DMS114 treated with DMSO at 0.1 percent for 48 hours (cell line): ENCODE data around the gene TPRG1.

Experiments used
- DNase-seq: peaks from one replicate; lab custom pipeline; 2025; ENCODE audit not compliant: unreplicated experiment; lab: John Stamatoyannopoulos, UW

TPRG1 gene

DNA sequence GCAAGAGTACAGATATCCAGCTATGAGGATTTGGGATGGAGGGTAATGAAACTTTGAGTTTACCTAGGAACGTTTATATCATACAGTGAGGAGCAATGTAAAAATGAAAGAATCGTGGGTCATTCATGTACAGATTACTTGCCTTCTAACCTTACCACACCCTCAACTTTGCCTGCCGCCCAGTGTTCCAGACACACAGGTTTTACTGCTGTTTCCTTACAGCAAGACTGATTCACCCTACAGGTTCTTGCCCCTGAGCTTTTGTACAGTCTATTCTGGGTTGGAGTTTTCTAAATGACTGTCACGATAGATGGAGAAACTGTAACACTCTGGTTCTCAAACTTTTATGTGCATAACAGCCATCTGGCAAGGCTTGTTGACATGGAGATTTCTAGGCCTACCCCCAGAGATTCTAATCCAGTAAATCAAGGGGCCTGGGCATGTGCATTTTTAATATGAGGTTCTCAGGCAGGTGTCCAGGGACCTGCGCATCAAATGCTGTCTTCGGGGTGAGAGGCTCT is 6.6 kb upstream of the TPRG1 start:
- no peak for DNase-seq

DNA sequence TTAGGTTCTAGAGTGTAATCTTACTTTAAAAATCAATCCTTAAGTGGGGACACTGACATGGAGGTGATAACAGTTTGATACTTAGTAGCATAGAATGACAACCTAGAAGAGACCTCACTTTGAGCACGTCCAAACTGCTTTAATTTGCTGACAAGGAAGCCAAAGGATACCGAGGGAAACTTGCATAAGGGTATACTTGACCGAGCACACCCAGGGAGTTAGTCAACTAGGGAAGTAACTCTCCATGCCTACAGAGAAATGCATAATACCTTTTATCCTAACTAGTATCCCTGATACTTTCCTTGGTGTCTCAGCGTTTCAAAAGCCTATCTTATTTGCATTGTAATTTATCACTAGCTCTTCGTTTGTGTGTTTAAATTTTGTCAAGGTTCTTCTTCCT is 5.5 kb upstream of the TPRG1 start:
- DNase-seq, result no peak

DNA sequence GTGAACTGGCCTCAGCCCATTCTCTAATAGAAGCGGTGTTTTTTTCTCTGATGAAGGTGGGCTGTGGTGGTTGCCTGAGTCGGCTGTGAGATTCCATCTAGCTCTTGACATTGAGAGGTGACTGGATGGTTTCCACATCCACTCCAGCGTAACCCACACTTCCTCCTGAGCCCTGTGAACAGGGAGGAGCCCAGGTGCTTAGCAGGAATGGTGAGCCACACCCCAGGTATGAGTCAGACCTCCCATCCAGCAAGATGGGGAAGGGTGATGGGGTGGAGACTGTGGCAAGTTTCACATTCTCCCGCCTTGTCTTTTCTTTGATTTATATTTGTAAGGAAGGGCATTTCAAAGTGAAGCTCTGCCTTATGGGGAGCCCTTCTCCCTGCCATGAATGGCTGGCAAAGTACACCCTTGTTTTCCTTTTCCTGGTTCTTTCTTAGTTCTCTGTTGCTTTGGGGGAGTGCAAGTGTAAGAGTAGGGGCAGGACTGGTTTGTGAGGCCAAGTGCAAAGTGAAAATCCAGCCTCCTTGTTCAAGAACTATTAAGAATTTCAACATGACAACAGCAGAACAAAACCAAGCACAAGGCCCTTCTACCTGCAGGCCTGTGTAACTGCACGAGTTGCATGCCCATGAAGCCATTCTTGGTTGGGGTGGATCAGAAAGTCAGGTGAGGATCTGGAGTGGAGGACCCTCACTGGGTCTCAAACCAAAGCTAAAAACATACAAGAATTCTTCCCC is 4.6 kb upstream of the TPRG1 start:
- DNase-seq, result no peak

DNA sequence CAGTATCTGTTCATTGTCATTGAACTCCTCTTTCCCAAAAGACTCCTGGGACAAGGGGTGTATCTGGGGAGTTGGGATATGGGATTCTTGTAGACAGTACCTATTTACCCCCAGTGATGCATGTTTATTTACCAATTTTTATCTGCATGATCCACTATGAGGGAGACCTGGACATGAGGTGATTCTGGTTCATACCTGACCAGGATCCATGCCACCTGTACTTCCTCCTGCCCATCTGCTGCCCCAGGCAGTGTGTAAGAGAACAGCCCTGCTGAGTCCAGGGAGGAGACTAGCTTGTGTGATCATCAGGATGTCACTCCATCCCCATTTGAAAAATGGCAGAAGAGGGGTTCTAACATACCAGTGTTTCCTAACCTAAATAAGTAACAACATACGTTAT is 3.1 kb upstream of the TPRG1 start:
- no peak for DNase-seq

DNA sequence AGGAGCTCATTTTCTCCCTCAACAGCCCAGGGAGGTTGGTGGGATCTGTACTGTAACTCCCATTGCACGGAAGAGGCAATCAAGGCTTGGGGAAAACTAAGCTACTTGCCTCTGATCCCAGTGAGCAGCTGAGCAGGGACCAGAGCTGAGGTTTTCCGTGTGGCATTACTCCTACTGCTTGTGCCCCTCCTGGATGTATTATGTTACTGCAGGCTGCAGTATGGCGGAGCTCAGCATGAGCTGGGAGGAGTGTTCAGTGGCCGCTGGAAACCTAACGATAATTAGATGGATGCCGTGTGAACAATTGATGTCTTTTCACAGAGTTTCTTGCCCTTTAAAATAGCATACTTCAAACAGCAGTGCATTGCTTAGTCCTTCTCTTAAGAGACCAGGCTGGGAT is 2.0 kb upstream of the TPRG1 start:
- DNase-seq, result no peak

DNA sequence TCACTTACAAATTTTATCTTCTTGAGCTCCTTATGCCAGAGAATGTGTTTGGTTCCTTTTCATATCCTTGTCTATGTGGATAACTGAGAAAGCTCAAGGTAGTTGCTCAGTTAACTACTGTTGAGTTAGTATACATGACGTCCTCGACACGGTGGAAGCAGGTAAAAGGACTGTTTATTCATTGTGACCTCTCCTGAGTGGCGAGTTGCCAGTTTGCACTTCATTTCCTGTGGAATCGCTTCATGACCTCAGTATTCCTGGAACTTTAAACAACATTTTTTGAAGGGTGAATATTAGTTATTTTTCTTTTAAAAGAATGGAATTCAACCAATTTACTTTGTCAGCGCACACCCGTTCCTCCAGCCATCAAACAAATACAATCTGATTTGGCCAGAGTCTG is 1.2 kb upstream of the TPRG1 start:
- no peak for DNase-seq

DNA sequence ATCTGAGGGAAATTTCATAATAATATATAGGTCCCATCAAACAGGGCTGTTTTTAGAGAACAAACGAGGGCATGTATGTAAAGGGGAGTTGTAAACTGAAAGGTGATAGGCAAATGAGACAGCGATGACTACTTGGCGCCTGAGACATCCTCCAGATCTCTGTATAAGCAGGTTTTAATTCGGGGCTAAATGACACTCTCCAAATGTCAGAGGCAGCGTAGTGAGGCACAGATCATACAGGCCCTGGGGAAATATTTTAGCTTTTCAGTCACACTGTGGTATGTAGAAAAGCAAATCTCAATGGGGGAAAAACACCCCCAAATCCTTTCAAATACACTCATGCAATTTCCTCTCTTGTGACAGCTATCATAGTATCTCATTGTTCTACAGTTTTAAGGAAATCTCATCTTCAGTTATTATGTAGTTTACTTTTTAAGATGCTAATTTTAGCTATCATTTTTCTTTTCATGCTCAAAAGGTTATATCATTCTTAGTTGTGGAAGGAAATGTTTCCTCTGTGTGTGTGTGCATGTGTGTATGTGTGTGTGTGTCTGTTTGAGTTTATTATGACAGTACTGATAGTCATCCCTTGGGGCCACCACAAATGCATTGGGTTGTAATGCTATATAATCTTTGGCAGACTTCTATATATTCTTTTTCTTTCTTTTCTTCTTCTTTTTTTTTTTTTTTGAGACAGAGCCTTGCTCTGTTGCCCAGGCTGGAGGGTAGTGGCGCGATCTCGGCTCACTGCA is 1.1 kb downstream of the TPRG1 start:
- DNase-seq, result no peak

DNA sequence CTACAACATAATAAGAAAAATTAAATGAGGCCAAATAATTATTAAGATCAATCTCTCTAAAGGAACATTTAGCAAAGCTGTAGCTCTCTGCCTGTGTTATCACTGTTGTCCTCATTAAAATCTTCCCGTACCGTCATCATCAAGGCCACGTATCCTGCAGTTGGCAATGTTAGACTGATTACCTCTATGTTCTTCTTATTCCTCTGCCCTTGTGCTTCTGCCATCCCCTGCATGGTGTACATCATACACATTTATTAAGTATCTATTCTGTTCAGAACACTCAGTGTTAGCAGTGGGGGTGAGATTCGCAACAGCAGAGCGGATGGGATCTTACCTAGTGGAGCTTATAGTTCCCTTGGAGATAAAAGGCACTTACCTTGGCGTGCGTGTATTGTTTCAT is 12.8 kb downstream of the TPRG1 start:
- no peak for DNase-seq

DNA sequence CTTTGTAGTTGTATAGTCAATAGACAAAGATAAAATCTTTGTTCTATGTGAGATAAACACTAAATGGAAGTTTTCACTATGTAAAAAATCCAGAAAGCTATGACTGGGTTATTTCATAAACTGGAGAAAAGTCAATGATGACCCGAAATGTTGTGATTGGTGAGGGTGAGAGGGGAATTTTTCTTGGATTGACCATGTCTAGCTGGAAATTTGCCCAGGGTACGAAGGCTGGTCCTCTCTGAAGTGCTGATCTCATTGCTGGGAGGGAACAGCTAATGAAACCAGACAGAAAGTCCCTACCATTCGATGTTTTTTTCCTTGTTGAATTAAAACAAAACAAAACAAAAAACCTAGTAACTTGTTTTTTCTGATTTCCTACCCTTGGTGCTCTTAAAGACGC is 14.3 kb downstream of the TPRG1 start:
- no peak for DNase-seq

DNA sequence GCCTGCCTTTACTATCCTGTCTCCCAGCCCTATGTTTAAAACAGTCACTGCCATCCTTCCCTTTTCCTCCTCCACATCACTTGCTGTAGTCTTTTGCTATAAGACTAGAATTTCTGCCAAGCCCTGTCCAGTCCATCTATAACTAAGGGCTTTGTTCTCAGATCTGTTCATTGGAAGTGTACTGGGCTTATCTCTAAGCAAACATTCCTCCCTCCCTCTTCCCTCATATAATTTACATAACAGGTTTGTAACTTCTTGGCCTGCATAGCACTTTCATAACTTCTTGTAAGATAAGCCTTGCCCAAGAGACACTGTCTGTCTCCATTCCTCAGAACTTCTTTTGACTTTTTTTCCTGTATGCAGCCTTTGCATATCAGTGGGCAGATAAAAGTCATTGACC is 16.7 kb downstream of the TPRG1 start:
- DNase-seq, result no peak

DNA sequence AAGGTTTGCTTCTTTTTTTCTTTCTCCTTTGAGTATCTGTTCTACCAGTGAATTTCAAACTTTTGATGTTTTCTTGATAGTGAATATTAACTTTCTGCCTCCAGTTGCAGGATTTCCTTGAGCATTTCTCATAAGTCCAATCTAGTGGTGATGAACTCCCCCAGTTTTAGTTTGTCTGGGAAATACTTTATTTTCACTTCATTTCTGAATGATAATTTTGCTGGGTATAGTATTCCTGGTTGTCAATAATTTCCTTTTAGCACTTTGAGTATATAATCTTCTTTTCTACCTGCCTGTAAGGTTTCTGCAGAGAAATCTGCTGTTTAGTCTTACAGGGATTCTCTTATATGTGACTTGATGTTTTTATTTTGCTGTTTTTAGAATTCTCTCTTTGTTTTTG is 21.0 kb downstream of the TPRG1 start:
- no peak for DNase-seq

DNA sequence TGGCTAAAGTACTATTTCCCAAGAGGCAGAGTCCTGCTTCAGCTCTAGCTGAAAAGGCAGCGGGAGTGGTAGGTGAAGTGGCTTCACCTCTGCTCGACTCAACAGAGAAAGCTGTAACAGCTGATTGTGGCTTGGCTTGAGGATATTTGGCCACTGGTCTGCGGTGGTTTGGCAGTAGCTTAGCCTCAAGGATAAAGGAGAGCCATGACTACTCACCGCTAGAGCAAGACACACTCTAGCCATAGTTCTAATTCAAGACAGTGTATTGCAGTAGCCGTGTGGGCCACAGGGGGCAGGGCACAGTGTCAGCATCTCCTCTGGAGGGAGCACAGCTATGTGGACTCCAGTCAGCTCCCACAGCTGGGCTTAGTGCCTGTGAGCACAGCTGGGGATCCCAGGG is 23.5 kb downstream of the TPRG1 start:
- DNase-seq, result no peak

DNA sequence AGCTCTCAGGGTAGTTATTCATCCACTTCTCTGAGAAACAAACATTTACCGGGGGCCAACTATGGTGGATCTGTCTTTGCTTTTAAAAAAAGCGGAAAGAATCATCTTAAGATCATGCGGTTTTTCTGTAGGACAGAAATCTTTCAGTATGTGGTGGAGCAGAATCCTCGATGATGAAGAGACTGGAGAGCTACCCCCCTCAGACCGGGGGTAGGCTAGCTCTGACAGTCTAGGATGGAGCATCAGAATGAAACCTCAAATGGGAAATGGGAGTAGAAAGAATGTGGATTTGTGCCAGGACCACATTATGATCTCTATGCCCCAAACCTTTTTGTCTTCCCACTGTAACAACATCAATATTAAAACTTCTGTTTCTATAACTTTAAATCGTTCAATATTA is 30.3 kb downstream of the TPRG1 start:
- no peak for DNase-seq

DNA sequence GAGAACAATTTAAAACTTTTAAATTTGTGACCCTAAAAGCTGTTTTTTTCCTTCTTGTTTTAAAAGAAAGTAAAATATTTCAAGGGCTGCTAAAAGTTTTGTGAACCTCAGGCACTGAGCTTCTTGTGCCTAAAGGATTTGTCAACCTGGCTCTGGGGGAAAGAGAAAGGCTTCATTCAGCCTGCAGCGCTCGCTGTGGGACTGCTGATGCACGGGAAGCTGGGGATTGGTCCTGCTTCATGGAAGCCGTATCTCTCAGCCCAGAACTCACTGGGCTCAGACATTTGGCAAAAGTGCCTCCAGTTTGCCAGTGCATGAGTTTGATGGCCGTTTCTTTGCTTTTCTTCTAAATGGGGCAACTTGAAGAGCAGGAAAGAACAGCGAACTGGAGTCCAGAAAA is 30.8 kb downstream of the TPRG1 start:
- no peak for DNase-seq

DNA sequence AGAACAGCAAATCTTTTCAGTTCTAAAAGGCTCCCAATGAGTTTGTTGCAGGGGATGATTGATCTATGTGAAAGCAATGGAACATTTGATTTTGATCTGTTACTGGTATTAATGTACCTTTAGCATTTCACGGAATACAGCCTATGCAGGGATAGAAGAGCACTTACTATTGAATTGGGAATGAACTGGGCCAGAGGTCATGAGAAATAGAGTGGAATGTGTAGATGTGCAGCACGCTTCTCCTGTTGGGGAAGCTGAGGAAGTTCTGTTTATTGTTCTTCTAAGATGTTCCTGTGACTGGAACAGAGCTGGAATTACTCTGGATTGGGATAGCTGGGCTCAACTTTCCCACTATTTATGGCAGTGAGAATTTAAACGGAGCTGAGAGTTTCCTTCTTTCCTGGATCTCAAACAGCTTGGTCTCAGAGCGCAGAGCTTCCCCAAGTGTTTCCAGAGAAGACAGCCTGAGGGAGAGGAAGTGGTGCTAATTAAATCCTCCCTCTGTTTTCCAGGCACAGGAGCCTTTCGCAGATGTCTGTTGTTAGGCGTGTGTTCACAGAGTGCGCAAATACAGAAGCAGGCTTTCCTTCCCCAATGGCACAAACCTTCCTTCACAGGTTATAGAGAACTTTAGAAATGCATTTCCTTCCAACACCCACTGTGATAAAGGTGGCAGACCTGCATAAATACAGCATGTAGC is 32.5 kb downstream of the TPRG1 start:
- no peak for DNase-seq

DNA sequence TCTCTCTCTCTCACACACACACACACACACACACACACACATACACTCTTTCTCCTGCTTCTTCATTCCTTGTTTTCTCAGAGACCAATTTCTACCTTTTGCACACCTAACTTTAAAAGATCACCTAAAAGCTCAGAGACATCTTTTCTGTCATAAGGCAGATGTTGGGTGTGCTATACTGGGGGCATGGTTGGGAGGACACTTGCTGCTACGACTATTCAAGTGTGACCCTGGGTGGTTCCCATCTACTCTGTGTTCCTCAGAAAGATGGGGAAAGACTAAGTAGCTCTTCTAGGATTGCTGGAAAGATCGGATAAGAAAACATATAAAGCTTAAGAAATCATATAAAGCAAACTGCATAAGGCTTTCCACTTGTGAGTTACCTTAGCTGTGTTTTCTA is 33.2 kb downstream of the TPRG1 start:
- DNase-seq, result no peak

DNA sequence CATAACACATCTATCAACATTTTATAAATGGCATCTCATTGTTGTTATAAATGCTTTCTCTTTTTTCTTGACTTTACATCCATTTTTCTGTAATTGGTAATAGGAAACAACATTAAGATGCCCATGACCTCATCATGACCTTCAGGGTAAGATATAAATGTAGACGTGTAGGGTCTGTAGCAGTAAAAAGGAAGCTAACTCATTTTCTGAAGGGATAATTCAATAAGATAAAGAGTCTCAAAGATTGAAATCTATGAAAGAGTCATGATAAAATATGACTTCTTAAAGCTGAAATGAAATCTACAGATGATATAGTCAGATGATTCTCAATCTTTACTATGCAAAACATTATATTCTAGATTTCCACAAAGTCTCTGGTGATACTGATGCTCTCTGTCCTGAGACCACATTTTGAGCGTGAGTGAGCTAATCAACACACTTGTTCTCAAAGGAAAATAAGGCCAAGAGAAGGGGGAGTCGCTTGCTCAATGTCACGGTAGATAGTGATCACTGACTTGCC is 38.5 kb downstream of the TPRG1 start:
- no peak for DNase-seq

DNA sequence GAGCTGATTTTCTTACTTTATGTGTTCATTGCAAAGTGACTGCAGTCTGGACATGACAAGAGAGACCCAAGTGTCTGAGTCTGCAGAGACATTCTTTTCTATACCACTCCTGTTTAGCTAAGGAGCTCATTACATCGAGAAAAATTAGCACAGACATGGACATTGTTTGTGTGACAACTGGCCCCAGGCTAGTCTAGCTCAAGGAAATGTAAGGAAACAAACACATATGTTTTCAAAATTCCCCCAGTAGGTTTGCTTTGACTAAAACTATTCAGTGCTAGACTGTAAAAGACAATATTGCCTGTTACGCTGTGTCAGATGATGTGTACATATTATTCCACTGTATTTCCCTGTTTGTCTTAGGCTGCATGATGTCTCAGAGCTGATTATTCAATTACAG is 40.9 kb downstream of the TPRG1 start:
- no peak for DNase-seq

DNA sequence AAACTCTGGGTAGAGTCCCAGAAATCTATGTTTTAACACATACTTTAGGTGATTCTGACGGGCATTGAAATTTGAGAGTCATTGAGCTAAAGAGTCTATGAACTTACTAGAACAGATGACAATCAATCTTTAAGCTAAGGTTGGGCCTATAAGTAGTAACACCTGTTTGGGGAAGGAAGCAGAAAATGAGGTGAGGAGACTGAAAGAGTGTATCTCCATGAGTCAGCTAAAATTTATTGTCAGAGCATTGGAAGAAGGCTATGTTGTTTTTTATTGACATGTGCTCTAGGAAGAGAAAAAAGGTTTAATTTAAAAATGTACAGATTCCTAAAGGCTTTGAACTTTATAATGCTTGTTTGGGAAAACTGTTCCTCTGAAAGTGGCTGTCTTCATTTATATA is 42.9 kb downstream of the TPRG1 start:
- DNase-seq, result no peak

DNA sequence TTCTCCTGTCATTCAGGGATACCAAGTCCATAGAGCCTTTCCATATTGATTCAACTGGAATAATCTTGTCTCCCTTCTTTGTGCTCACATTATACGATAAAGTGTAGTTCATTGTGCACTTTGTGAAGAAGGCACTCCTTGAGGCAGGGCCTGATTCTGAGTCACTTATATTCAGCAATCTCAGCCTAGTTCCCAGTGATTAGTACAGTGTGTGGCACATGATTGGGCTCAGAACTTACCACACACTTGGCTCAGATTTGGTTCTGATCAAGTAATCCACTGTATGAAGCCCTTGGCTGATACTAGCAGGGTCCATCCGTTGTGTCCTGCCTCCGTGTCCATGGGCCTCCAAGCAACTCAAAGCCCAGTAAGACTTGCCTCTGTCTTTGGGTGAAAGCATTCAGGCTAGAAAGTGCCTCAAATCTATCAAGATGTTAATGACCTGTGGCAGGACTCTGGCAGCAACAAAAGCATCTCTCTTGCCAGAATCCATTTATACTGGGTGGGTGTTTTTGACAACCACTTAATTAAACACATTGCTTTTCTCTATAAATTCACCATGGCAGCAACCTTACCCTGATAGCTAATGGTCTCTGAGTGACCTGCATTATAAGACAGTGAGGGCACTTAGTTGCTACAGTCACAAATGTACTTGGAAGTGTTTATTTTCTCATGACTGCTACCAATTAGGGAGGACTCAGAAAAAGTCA is 51.3 kb downstream of the TPRG1 start:
- no peak for DNase-seq

DNA sequence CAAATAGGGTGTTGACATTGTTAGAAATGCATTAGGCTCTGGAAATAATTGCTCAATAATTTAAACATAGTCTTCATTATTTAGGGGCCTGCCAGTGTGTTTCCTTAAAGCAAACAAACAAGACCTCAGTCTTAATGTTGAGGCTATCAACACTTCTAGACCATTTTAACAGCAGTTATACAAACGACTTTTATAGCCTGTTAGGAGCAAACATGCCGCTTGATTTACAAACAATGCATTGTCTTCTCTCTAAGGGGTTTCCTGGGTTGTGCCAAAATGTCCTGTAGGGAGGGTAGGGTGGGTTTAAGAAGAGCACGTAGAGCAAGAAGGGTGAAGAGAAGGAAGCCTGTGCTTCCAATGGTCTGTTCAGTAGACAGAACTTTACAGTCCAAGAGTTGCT is 53.7 kb downstream of the TPRG1 start:
- no peak for DNase-seq
